NOMO-1 (cell line): ENCODE data around the gene TMEM239.

Experiments used
- DNase-seq, 2 experiments: peaks; one replicate each; lab custom pipeline; 2025; ENCODE audit not compliant: unreplicated experiment in 2 of 2; lab: John Stamatoyannopoulos, UW

TMEM239 gene

GRCh38 chr20:2845607-2846006 lies 29.4 kb downstream of the TMEM239 start:
- DNase-seq: no peak

GRCh38 chr20:2846698-2847097 lies 30.5 kb downstream of the TMEM239 start:
- no peak for DNase-seq

DNA sequence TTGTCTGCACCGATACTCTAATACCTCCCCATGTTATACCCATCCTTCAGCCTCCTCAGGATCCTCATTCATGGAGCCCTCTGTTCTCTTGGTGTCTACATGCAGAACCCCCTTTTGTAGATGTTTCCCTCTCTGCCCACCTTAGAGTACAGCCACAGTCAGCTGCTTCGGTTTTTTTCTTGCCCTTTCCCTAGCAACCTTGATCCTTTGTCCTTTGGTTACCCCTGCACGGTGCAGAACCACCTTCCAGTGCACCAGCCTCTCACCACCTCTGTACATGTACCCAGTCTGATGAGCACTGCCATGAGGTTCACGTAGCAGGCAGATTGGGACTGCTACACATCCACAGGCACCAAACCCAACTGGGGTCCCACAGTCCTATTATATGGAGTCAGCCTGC lies 31.6 kb downstream of the TMEM239 start:
- DNase-seq: no peak

DNA sequence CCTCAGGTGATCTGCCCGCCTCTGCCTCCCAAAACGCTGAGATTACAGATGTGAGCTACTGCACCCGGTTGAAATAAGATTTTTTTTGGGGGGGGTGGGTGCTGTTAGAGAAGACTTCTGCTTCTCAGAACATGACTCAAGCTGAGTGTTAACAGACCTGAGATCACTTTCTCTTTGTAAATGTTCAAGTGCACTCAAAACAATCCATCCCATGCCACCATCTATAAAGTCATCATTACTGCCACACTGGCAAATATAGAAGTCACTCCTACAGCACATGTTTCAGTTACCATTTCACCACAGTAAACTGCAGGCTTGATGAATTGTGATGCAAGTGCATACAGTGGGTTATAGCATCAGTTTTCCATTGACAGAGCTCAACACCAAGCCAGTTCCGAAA lies 33.4 kb downstream of the TMEM239 start:
- no peak for DNase-seq

GRCh38 chr20:2851086-2851485 lies 34.9 kb downstream of the TMEM239 start:
- DNase-seq: no peak

GRCh38 chr20:2858591-2858990 lies 42.4 kb downstream of the TMEM239 start:
- no peak for DNase-seq

GRCh38 chr20:2859330-2860121 lies 43.4 kb downstream of the TMEM239 start:
- no peak for DNase-seq

DNA sequence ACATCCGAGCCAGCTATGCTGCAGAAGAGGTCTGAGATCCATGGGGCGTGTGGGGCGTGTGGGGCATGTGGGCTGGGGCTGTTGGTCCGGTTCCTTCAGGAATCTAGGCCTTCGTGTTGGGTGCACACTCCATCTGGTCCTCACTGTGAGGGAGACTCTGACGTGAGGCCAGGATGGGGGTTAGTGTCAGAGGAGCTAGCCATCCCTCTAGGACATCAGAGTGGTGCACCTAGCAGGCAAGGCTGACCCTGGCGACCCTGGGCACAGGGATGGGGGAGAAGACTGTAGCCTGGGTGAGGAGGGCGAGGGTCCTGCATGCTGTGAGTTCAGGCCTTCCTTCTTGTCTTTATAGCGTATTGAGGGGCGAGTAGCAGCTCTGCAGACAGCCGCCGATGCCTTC lies 48.5 kb downstream of the TMEM239 start:
- no peak for DNase-seq

DNA sequence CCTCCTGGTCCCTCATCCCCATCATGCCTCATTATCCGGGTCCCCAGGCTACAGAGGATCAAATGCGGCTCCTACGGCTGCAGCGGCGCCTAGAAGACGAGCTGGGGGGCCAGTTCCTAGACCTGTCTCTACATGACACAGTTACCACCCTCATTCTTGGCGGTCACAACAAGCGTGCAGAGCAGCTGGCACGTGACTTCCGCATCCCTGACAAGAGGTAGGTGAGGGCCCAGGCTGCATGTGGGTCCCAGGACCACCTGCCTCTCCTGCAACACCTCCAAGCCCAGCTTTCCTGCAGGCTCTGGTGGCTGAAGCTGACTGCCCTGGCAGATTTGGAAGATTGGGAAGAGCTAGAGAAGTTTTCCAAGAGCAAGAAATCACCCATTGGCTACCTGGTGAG lies 48.9 kb downstream of the TMEM239 start:
- DNase-seq: no peak

DNA sequence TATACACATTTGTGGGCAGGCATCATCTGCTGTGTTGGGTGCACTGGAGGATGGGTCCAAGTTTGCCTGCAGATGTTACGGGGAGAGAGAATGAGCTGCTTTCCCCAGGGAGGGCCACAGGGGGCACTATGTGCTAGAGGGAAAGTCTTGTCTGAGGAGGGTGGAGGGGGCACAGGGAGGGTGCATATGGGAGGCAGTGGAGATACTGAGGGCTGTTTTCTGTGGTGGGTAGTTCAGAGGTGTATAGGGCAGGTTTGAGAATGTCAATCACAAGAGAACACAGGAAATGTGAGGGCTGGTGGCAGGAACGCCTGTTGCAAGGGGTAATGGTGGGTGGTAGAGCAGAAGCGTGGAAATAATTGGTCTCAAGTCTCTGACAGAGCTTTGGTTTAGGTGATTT lies 49.5 kb downstream of the TMEM239 start:
- DNase-seq: no peak

DNA sequence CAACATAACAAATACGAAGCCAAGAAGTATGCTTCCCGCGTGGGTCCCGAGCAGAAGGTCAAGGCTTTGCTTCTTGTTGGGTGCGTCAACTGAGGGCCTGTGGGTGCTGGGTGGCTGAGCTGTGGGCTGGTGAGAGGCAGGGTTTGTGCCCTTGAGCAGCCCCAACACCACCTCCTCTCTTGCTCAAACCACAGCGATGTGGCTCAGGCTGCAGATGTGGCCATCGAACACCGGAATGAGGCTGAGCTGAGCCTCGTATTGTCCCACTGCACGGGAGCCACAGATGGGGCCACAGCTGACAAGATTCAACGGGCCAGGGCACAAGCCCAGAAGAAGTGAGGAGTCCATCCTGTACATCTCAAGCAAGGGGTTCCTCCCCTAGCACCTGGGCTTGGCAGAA lies 50.1 kb downstream of the TMEM239 start:
- no peak for DNase-seq

- no peak for DNase-seq
Measured at GRCh38 chr20:2867081-2867864, 51.1 kb downstream of the TMEM239 start.
